C4-2B (cell line): ENCODE data around the gene OSBPL10.

Experiments
- H3K27ac ChIP-seq: fragments of 450-650 bp; 2 replicates; pipeline ENCODE4 v1.5.1; 2017
- CTCF ChIP-seq: fragments of 450-650 bp; conservative IDR thresholded peaks from 2 replicates; pipeline ENCODE4 v1.5.1; 2017; ENCODE audit warnings: mild to moderate bottlenecking
- ZFX ChIP-seq: fragments of 450-650 bp; IDR thresholded peaks from 2 replicates; pipeline ENCODE4 v1.6.1; 2017

Gene OSBPL10

GRCh38 chr3:31687020-31687802 is 293.9 kb downstream of the OSBPL10 start:
- peak; percentile 16 for TF ChIP-seq CTCF
- no peak for TF ChIP-seq ZFX
- no peak overlapping the region for H3K27ac ChIP-seq

DNA sequence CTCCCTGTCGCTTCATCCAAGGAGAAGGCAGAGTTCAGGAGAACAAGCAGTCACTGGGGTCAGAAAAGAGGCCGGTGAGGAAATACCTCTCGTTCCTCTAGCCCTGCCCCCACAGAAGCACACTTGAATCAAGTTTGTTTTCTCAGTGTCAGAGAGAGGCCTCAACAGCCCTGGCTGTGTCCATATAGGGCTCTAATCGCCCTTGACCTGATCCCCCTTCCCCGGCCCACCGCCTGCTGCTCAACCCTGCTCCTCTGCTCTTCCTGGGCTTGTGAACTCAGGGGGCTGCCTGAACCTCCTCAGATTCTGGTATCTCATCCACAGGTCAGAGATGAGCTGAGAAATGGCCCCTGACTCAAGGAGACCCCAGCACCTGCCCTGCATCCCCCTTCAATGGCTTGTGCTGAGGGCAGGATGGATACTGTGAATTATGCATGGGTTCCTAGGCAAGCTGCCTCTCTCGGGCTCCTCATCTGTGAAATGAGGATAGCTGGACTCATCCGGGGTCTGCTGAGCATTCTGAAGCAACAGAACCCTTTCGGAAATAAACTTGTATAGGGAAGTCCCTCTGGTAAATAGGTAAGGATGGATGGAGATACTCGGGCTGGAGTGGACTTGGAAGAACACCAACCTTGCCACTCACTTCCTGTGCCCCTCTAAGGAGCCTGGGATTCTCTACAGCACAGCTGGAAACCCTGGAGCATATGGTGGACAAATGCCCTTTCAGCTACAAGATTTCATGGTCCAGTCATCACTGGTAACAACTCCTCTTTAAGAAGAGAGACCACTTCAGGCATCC is 300.8 kb downstream of the OSBPL10 start:
- TF ChIP-seq ZFX (no peak), CTCF (no peak)
- H3K27ac ChIP-seq, result no peak overlapping the region

DNA sequence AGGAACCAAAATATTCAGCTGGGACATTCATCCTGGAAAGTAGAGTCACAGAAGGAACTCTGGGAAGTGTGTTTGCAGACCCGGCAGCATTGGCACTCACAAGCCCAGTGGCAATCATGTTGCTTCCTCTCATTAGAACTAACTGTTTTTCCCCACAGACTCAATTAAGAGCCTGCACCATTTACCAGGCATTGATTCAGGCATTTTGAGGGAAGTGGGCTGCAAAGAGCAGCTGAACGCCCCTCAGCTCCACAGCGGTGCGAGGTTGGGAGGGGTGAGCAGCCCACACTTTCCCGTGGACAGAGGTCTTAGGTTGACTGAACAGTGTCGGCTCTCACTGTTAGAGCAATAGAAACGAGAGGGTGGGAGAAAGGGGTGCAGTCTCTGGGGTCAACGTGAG is 304.5 kb downstream of the OSBPL10 start:
- TF ChIP-seq ZFX, result no peak
- TF ChIP-seq CTCF, result no peak
- H3K27ac ChIP-seq, result no peak overlapping the region

GRCh38 chr3:31673950-31674349 is 307.1 kb downstream of the OSBPL10 start:
- no peak for TF ChIP-seq CTCF
- no peak for TF ChIP-seq ZFX
- no peak overlapping the region for H3K27ac ChIP-seq

- H3K27ac ChIP-seq, result no peak overlapping the region
- no peak for TF ChIP-seq ZFX
- TF ChIP-seq CTCF, result no peak
Observed at GRCh38 chr3:31671976-31672375, 309.1 kb downstream of the OSBPL10 start.

- TF ChIP-seq CTCF (no peak), ZFX (no peak)
- H3K27ac ChIP-seq, result no peak overlapping the region
Observed at GRCh38 chr3:31671451-31671850, 309.6 kb downstream of the OSBPL10 start.

- TF ChIP-seq ZFX, result no peak
- no peak for TF ChIP-seq CTCF
- H3K27ac ChIP-seq, result no peak overlapping the region
Observed at GRCh38 chr3:31670722-31671121, 310.3 kb downstream of the OSBPL10 start.
